Measurements from ENCODE around the gene MEAF6.
"Not testable (repeated sequence)": the region's sequence is repeated elsewhere in the genome, so short reads cannot be mapped to it uniquely, and the experiment has no call there.

The MEAF6 gene

GRCh38 chr1:37514350-37515184 lies at the start of gene MEAF6:
MEAF6 (minus strand) TSS chr1:37514766; CDS start chr1:37514746, 20 bp downstream.
- Histone ChIP-seq H3K36me3 (ENCODE audit: low read depth) (peaks cover 32% of the 10 kb centered on the region), H3K4me1 (ENCODE audit: insufficient read depth, poor library complexity, severe bottlenecking) (peaks cover 4% of the 10 kb centered on the region), H3K27me3 (ENCODE audit: insufficient read depth, poor library complexity, severe bottlenecking) (no peaks in the 10 kb centered on the region), H3K4me3 (ENCODE audit: severe bottlenecking) (peak within 1 kb of the TSS; percentile 90), H3K27ac (ENCODE audit: poor library complexity, severe bottlenecking) (peak within 1 kb of the TSS; percentile 58), H3K9me3 (ENCODE audit: severe bottlenecking) (no peaks in the 10 kb centered on the region)
- DNase-seq (ENCODE audit: low spot score): peak; percentile 80
- ATAC-seq (ENCODE audit: low read depth): peak; percentile 96
- TF ChIP-seq CTCF (IDR thresholded peaks at IDR 0.05; ENCODE audit: poor library complexity, severe bottlenecking): peak; percentile 92

- H3K4me1 ChIP-seq (ENCODE audit: insufficient read depth, poor library complexity, severe bottlenecking): peaks cover 7% of the 10 kb centered on the region
- no peak for TF ChIP-seq CTCF (IDR thresholded peaks at IDR 0.05; ENCODE audit: poor library complexity, severe bottlenecking)
- H3K9me3 ChIP-seq (ENCODE audit: severe bottlenecking): no peaks in the 10 kb centered on the region
- H3K36me3 ChIP-seq (ENCODE audit: low read depth): peaks cover 38% of the 10 kb centered on the region
- H3K27me3 ChIP-seq (ENCODE audit: insufficient read depth, poor library complexity, severe bottlenecking): no peaks in the 10 kb centered on the region
- DNase-seq (ENCODE audit: low spot score) (no peak), ATAC-seq (ENCODE audit: low read depth) (no peak)
- H3K27ac ChIP-seq (ENCODE audit: poor library complexity, severe bottlenecking): peak overlapping the region; percentile 11
- no peak overlapping the region for H3K4me3 ChIP-seq (ENCODE audit: severe bottlenecking)
These were observed 48.4 kb upstream of the MEAF6 start for GRCh38 chr1:37562984-37563383.

GRCh38 chr1:37561133-37562132 lies 46.9 kb upstream of the MEAF6 start:
- H3K9me3 ChIP-seq (ENCODE audit: severe bottlenecking): no peaks in the 10 kb centered on the region
- peaks cover 22% of the 10 kb centered on the region for H3K36me3 ChIP-seq (ENCODE audit: low read depth)
- no peak overlapping the region for H3K4me3 ChIP-seq (ENCODE audit: severe bottlenecking)
- ATAC-seq (ENCODE audit: low read depth) (peak; percentile 56), DNase-seq (ENCODE audit: low spot score) (no peak)
- H3K4me1 ChIP-seq (ENCODE audit: insufficient read depth, poor library complexity, severe bottlenecking): peaks cover 7% of the 10 kb centered on the region
- TF ChIP-seq CTCF (IDR thresholded peaks at IDR 0.05; ENCODE audit: poor library complexity, severe bottlenecking): peak; percentile 77
- H3K27me3 ChIP-seq (ENCODE audit: insufficient read depth, poor library complexity, severe bottlenecking): no peaks in the 10 kb centered on the region
- H3K27ac ChIP-seq (ENCODE audit: poor library complexity, severe bottlenecking): no peak overlapping the region

GRCh38 chr1:37560401-37561132 lies 46.0 kb upstream of the MEAF6 start:
- H3K27ac ChIP-seq (ENCODE audit: poor library complexity, severe bottlenecking): no peak overlapping the region
- no peak for TF ChIP-seq CTCF (IDR thresholded peaks at IDR 0.05; ENCODE audit: poor library complexity, severe bottlenecking)
- H3K27me3 ChIP-seq (ENCODE audit: insufficient read depth, poor library complexity, severe bottlenecking): no peaks in the 10 kb centered on the region
- H3K4me1 ChIP-seq (ENCODE audit: insufficient read depth, poor library complexity, severe bottlenecking): peaks cover 7% of the 10 kb centered on the region
- peaks cover 14% of the 10 kb centered on the region for H3K36me3 ChIP-seq (ENCODE audit: low read depth)
- ATAC-seq (ENCODE audit: low read depth) (no peak), DNase-seq (ENCODE audit: low spot score) (no peak)
- no peaks in the 10 kb centered on the region for H3K9me3 ChIP-seq (ENCODE audit: severe bottlenecking)
- H3K4me3 ChIP-seq (ENCODE audit: severe bottlenecking): no peak overlapping the region

DNA sequence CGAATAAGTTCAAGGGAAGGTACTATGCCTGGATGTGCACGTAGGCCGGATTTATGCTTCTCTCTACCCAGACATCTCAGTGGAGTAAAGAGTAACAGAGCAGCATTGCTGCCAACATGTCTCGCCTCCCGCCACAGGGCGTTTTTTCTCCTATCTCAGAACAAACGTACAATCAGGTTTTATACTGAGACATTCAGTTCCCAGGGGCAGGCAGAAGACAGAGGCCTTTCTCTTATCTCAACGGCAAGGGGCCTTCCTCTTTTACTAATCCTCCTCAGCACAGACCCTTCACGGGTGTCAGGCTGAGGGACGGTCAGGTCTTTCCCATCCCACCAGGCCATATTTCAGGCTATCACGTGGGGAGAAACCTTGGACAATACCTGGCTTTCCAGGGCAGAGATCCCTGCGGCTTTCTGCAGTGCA lies 45.4 kb upstream of the MEAF6 start:
- H3K27me3 ChIP-seq (ENCODE audit: insufficient read depth, poor library complexity, severe bottlenecking); H3K27ac ChIP-seq (ENCODE audit: poor library complexity, severe bottlenecking); ATAC-seq (ENCODE audit: low read depth): not testable (repeated sequence)

More for the DNA sequence above, 45.4 kb upstream of the MEAF6 start:
- not testable (repeated sequence) for H3K4me1 ChIP-seq (ENCODE audit: insufficient read depth, poor library complexity, severe bottlenecking); DNase-seq (ENCODE audit: low spot score); H3K36me3 ChIP-seq (ENCODE audit: low read depth); H3K4me3 ChIP-seq (ENCODE audit: severe bottlenecking); H3K9me3 ChIP-seq (ENCODE audit: severe bottlenecking)
